Spleen (tissue), 7 donors: ENCODE data around the gene ARHGAP22.

ENCODE experiments used
- POLR2A ChIP-seq, 3 donors: fragments of 450-650 bp; IDR thresholded peaks; one replicate each; pipeline ENCODE4 v1.5.1; 2017; ENCODE audit warnings: antibody characterized with exemption in 3 of 3, mild to moderate bottlenecking in 1 of 3
- TF ChIP-seq, protein P1 (sequence below), 11 experiments: fragments of 200-600 bp in 7 of 11; fragments of 450-650 bp in 4 of 11; sonication (generic) in 4 of 11; IDR thresholded peaks in 8 of 11; conservative IDR thresholded peaks in 3 of 11; 1 replicate in 7 of 11; 2 replicates in 4 of 11; pipeline versions ENCODE4 v1.4.0 to v1.8.0; 2016 to 2021; ENCODE audit warnings: antibody characterized with exemption in 11 of 11, inconsistent platforms in 4 of 11, mild to moderate bottlenecking in 1 of 11
- donor health status: DM: no; HTN: no; CAD: no; lungs with moderate emphysema.
- donor health status: DM: no; HTN: no; CAD: no.
- donor health status: DM: no; HTN: no; CAD: no.

DNA sequence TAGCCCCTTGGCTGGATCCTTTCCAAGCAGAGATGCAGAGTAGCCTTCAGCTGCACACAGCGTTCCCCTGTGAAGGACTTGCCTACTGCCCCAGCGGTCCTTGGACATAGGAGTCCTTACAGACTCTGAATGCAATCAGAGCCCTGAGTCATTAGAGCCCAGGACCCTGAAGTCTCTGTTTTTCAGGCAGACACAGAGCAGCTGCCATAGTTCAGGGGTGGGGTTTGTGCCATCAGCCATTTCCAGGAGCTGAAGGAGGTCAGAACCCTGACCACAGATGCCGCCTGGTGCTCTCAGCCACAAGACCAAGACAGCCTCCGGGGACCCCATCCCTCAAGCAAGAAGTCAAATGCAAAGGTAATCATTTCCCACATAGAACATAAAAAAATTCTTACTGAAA, 47.0 kb upstream of the ARHGAP22 start:
- TF ChIP-seq, protein P1, sequence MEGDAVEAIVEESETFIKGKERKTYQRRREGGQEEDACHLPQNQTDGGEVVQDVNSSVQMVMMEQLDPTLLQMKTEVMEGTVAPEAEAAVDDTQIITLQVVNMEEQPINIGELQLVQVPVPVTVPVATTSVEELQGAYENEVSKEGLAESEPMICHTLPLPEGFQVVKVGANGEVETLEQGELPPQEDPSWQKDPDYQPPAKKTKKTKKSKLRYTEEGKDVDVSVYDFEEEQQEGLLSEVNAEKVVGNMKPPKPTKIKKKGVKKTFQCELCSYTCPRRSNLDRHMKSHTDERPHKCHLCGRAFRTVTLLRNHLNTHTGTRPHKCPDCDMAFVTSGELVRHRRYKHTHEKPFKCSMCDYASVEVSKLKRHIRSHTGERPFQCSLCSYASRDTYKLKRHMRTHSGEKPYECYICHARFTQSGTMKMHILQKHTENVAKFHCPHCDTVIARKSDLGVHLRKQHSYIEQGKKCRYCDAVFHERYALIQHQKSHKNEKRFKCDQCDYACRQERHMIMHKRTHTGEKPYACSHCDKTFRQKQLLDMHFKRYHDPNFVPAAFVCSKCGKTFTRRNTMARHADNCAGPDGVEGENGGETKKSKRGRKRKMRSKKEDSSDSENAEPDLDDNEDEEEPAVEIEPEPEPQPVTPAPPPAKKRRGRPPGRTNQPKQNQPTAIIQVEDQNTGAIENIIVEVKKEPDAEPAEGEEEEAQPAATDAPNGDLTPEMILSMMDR (IDR thresholded peaks at IDR 0.05 in 8 of 11, conservative IDR thresholded peaks at IDR 0.05 in 3 of 11), result no peak
- no peak for TF ChIP-seq POLR2A (IDR thresholded peaks at IDR 0.05)
